NCI-H2081 (cell line): ENCODE data around the gene YWHAH.
A peak's percentile ranks its signal among the peaks of the same experiment; 100 is the strongest.

Experiments used
- DNase-seq, 2 experiments: peaks; one replicate each; lab custom pipeline; 2025; lab: John Stamatoyannopoulos, UW

The YWHAH gene

GRCh38 chr22:31950226-31950625 lies 5.9 kb downstream of the YWHAH start:
- DNase-seq, result no peak

GRCh38 chr22:31951194-31952093 lies 7.1 kb downstream of the YWHAH start:
- no peak for DNase-seq

- DNase-seq, result no peak
These were observed 7.7 kb downstream of the YWHAH start for GRCh38 chr22:31952094-31952401.

GRCh38 chr22:31952472-31952871 lies 8.1 kb downstream of the YWHAH start:
- no peak for DNase-seq

GRCh38 chr22:31953261-31953660 lies 8.9 kb downstream of the YWHAH start:
- DNase-seq, result no peak

- no peak for DNase-seq
These were observed 10.5 kb downstream of the YWHAH start for GRCh38 chr22:31954535-31955523.

GRCh38 chr22:31956360-31956759 lies 12.0 kb downstream of the YWHAH start:
- DNase-seq, result no peak

- no peak for DNase-seq
These were observed 13.7 kb downstream of the YWHAH start for GRCh38 chr22:31957970-31958594.

- no peak for DNase-seq
These were observed 14.4 kb downstream of the YWHAH start for GRCh38 chr22:31958625-31959239.

- DNase-seq, result no peak
These were observed 16.4 kb downstream of the YWHAH start for GRCh38 chr22:31960767-31961166.

- DNase-seq, result no peak
These were observed 18.2 kb downstream of the YWHAH start for GRCh38 chr22:31962387-31963125.

GRCh38 chr22:31968022-31968421 lies 23.7 kb downstream of the YWHAH start:
- no peak for DNase-seq

- DNase-seq, result peak; percentile 70 to 78
These were observed 25.6 kb downstream of the YWHAH start for GRCh38 chr22:31969789-31970489.

- peak; percentile 70 to 75 for DNase-seq
These were observed 26.4 kb downstream of the YWHAH start for GRCh38 chr22:31970490-31971444.

- no peak for DNase-seq
These were observed 27.8 kb downstream of the YWHAH start for GRCh38 chr22:31972180-31972579.

GRCh38 chr22:31973739-31974138 lies 29.4 kb downstream of the YWHAH start:
- DNase-seq, result no peak

- DNase-seq, result peak; percentile 45 to 58
These were observed 33.0 kb downstream of the YWHAH start for GRCh38 chr22:31977141-31977841.

- DNase-seq, result no peak
These were observed 33.6 kb downstream of the YWHAH start for GRCh38 chr22:31977939-31978338.

GRCh38 chr22:31980628-31981027 lies 36.3 kb downstream of the YWHAH start:
- DNase-seq, result no peak
